H9 (cell line): ENCODE results near the gene ZNF804A. TPM values are rescaled to one million over a fixed set of nuclear protein-coding genes. Genes with fewer than 3 reads are reported as not detected.

Experiments used
- DNase-seq: peaks from one replicate; pipeline ENCODE4 v3.0.0-alpha.2; 2017
- H2AFZ ChIP-seq: one replicate; pipeline ENCODE4 v1.6.1; 2013; ENCODE audit warnings: mild to moderate bottlenecking, low read length, control low read depth, moderate library complexity
- H2AK5ac ChIP-seq: 2 replicates; pipeline ENCODE4 v1.6.1; 2013; ENCODE audit warnings: low read length, control low read depth, mixed read lengths; ENCODE audit not compliant: insufficient read length
- H2BK120ac ChIP-seq: one replicate; pipeline ENCODE4 v1.6.1; 2013; ENCODE audit warnings: low read depth, mild to moderate bottlenecking, low read length, control low read depth, inconsistent platforms; ENCODE audit not compliant: poor library complexity, severe bottlenecking
- H2BK12ac ChIP-seq: 2 replicates; pipeline ENCODE4 v1.6.1; 2013; ENCODE audit warnings: low read length, control low read depth, mixed read lengths, low read depth; ENCODE audit not compliant: insufficient read length
- H2BK15ac ChIP-seq: 2 replicates; pipeline ENCODE4 v1.6.1; 2013; ENCODE audit warnings: low read depth, low read length, control low read depth
- H2BK20ac ChIP-seq: one replicate; pipeline ENCODE4 v1.6.1; 2013; ENCODE audit warnings: low read depth, mild to moderate bottlenecking, low read length, control low read depth, inconsistent platforms; ENCODE audit not compliant: poor library complexity, severe bottlenecking
- H2BK5ac ChIP-seq: 2 replicates; pipeline ENCODE4 v1.6.1; 2013; ENCODE audit warnings: low read length, control low read depth, mixed read lengths; ENCODE audit not compliant: insufficient read length
- H3K14ac ChIP-seq: 2 replicates; pipeline ENCODE4 v1.6.1; 2013; ENCODE audit warnings: low read length, control low read depth; ENCODE audit not compliant: insufficient read depth
- H3K18ac ChIP-seq: 2 replicates; pipeline ENCODE4 v1.6.1; 2013; ENCODE audit warnings: low read depth, mild to moderate bottlenecking, mixed read lengths, low read length, control low read depth; ENCODE audit not compliant: insufficient read length
- H3K23ac ChIP-seq: 2 replicates; pipeline ENCODE4 v1.6.1; 2013; ENCODE audit warnings: low read length, control low read depth, mixed read lengths, low read depth; ENCODE audit not compliant: insufficient read length
- H3K23me2 ChIP-seq: 2 replicates; pipeline ENCODE4 v1.6.1; 2013; ENCODE audit warnings: low read depth, mild to moderate bottlenecking, mixed read lengths, low read length, control low read depth; ENCODE audit not compliant: insufficient read length, poor library complexity, severe bottlenecking
- H3K27ac ChIP-seq: 2 replicates; pipeline ENCODE4 v1.5.1; 2013; ENCODE audit warnings: low read length, control low read depth, mixed read lengths, low read depth; ENCODE audit not compliant: insufficient read length
- H3K27me3 ChIP-seq: 2 replicates; pipeline ENCODE4 v1.6.1; 2013; ENCODE audit warnings: low read length, control low read depth, inconsistent platforms; ENCODE audit not compliant: insufficient read depth
- H3K4ac ChIP-seq: 2 replicates; pipeline ENCODE4 v1.6.1; 2013; ENCODE audit warnings: low read depth, mild to moderate bottlenecking, control low read depth, inconsistent platforms, low read length, moderate library complexity
- H3K4me1 ChIP-seq: 2 replicates; pipeline ENCODE4 v1.6.1; 2013; ENCODE audit warnings: low read length, control low read depth, inconsistent platforms; ENCODE audit not compliant: insufficient read depth
- H3K4me2 ChIP-seq: 2 replicates; pipeline ENCODE4 v1.6.1; 2013; ENCODE audit warnings: low read length, control low read depth, mixed read lengths; ENCODE audit not compliant: insufficient read length, insufficient read depth
- H3K56ac ChIP-seq: 2 replicates; pipeline ENCODE4 v1.6.1; 2013; ENCODE audit warnings: low read depth, mild to moderate bottlenecking, mixed read lengths, low read length, control low read depth; ENCODE audit not compliant: insufficient read length
- H3K79me1 ChIP-seq: 2 replicates; pipeline ENCODE4 v1.6.1; 2013; ENCODE audit warnings: low read depth, mild to moderate bottlenecking, moderate library complexity, low read length, control low read depth, inconsistent platforms; ENCODE audit not compliant: insufficient read depth, poor library complexity, severe bottlenecking
- H3K79me2 ChIP-seq: 2 replicates; pipeline ENCODE4 v1.6.1; 2013; ENCODE audit warnings: low read length, control low read depth, inconsistent platforms; ENCODE audit not compliant: insufficient read depth
- H3K9ac ChIP-seq: 2 replicates; pipeline ENCODE4 v1.6.1; 2013; ENCODE audit warnings: low read length, control low read depth, mixed read lengths; ENCODE audit not compliant: insufficient read length; ENCODE audit errors: extremely low read depth
- H3K9me3 ChIP-seq: one replicate; pipeline ENCODE4 v1.6.1; 2013; ENCODE audit warnings: low read depth, low read length, inconsistent platforms; ENCODE audit not compliant: control insufficient read depth
- H3T11ph ChIP-seq: one replicate; pipeline ENCODE4 v1.6.1; 2013; ENCODE audit warnings: mild to moderate bottlenecking, low read length, control low read depth, inconsistent platforms
- H4K20me1 ChIP-seq: one replicate; pipeline ENCODE4 v1.6.1; 2013; ENCODE audit not compliant: control insufficient read depth, insufficient read length, insufficient read depth
- H4K5ac ChIP-seq: 2 replicates; pipeline ENCODE4 v1.6.1; 2013; ENCODE audit warnings: low read depth, mild to moderate bottlenecking, mixed read lengths, low read length, control low read depth; ENCODE audit not compliant: insufficient read length
- H4K8ac ChIP-seq: replicated peaks from 2 replicates; pipeline ENCODE4 v1.6.1; 2013; ENCODE audit warnings: low read length, control low read depth, mixed read lengths, low read depth; ENCODE audit not compliant: insufficient read length
- H4K91ac ChIP-seq: 2 replicates; pipeline ENCODE4 v1.6.1; 2013; ENCODE audit warnings: low read depth, mild to moderate bottlenecking, moderate library complexity, mixed read lengths, low read length, control low read depth; ENCODE audit not compliant: insufficient read length
- H3K27ac Mint-ChIP-seq, 3 experiments: 2 replicates in 2 of 3; 3 replicates in 1 of 3; pipeline ENCODE4 v1.8.0; 2020 to 2021; ENCODE audit warnings: mixed read lengths in 3 of 3, mild to moderate bottlenecking in 1 of 3, moderate library complexity in 1 of 3
- H3K27me3 Mint-ChIP-seq: 2 replicates; pipeline ENCODE4 v1.8.0; 2021; ENCODE audit warnings: low read depth, mild to moderate bottlenecking, moderate library complexity, mixed read lengths
- H3K36me3 Mint-ChIP-seq, 3 experiments: 2 replicates in 2 of 3; 3 replicates in 1 of 3; pipeline ENCODE4 v1.8.0; 2020 to 2021; ENCODE audit warnings: low read depth in 3 of 3, mixed read lengths in 3 of 3; ENCODE audit not compliant: insufficient read depth in 1 of 3
- H3K4me1 Mint-ChIP-seq, 2 experiments: 2 replicates each; pipeline ENCODE4 v1.8.0; 2020; ENCODE audit warnings: mixed read lengths in 2 of 2
- H3K4me3 Mint-ChIP-seq, 2 experiments: 2 replicates in 1 of 2; 3 replicates in 1 of 2; pipeline ENCODE4 v1.8.0; 2020 to 2021; ENCODE audit warnings: mild to moderate bottlenecking in 2 of 2, mixed read lengths in 2 of 2, moderate library complexity in 1 of 2
- H3K9me3 Mint-ChIP-seq, 2 experiments: 2 replicates in 1 of 2; 3 replicates in 1 of 2; pipeline ENCODE4 v1.8.0; 2020; ENCODE audit warnings: mild to moderate bottlenecking in 2 of 2, mixed read lengths in 2 of 2, moderate library complexity in 1 of 2
- CTCF ChIP-seq: fragments of 200-600 bp; sonication (generic); conservative IDR thresholded peaks from 3 replicates; pipeline ENCODE4 v1.8.0; 2021; ENCODE audit warnings: antibody characterized with exemption, mild to moderate bottlenecking
- WGBS: extraction: QIAGEN DNeasy Blood & Tissue Kit; methylation state at CpG from one replicate; pipeline ENCODE4 v1.1.7; 2013; ENCODE audit warnings: missing lambda C conversion rate, low lambda C conversion rate, mixed read lengths; ENCODE audit not compliant: insufficient read length; ENCODE audit errors: extremely low coverage; 5-methylcytosine and 5-hydroxymethylcytosine counted together
- total RNA-seq: library from RNA; stranded (reverse); gene quantifications from 2 replicates; pipeline ENCODE4 v1.2.1, GENCODE V29; 2021

ZNF804A gene
- total RNA-seq, 1 experiment from 2014 or later: not detected

- H2BK15ac ChIP-seq: no peak overlapping the region
- no peak overlapping the region for H3K9ac ChIP-seq
- H2BK5ac ChIP-seq: no peak overlapping the region
- peaks cover 17% of the 10 kb centered on the region in 2 experiments for H3K4me1 Mint-ChIP-seq
- no peak overlapping the region for H3T11ph ChIP-seq
- no peak overlapping the region for H2BK20ac ChIP-seq
- no peaks in the 10 kb centered on the region for H3K9me3 Mint-ChIP-seq
- peaks cover 11% of the 10 kb centered on the region; the same call in 1 of the 2 replicates for H3K27me3 ChIP-seq
- H3K27me3 Mint-ChIP-seq: peaks cover 60% of the 10 kb centered on the region
- no peaks in the 10 kb centered on the region for H3K9me3 ChIP-seq
- no peak overlapping the region for H3K18ac ChIP-seq
- no CpG with 5 or more reads among the region's 5 CpGs for WGBS
- no peak overlapping the region for H4K8ac ChIP-seq
- no peak overlapping the region for H4K91ac ChIP-seq
- no peaks in the 10 kb centered on the region for H4K20me1 ChIP-seq
- no peak overlapping the region for H2BK12ac ChIP-seq
- H3K4me3 Mint-ChIP-seq: peak overlapping the region; percentile 64 to 83
- H3K79me2 ChIP-seq: no peaks in the 10 kb centered on the region
- H3K23me2 ChIP-seq: peaks cover 12% of the 10 kb centered on the region
- no peak for DNase-seq
- H3K79me1 ChIP-seq: no peaks in the 10 kb centered on the region
- no peak overlapping the region for H3K56ac ChIP-seq
- no peak overlapping the region for H3K4ac ChIP-seq
- H3K14ac ChIP-seq: no peak overlapping the region
- peak overlapping the region; percentile 56 for H3K4me2 ChIP-seq
- H3K27ac Mint-ChIP-seq: no peak overlapping the region
- no peak overlapping the region for H4K5ac ChIP-seq
- no peaks in the 10 kb centered on the region for H3K4me1 ChIP-seq
- H3K23ac ChIP-seq: no peak overlapping the region
- no peak overlapping the region for H3K27ac ChIP-seq
- no peak for TF ChIP-seq CTCF
- no peaks in the 10 kb centered on the region for H3K36me3 Mint-ChIP-seq
- H2BK120ac ChIP-seq: no peak overlapping the region
- H2AK5ac ChIP-seq: no peak overlapping the region
- no peak overlapping the region for H2AFZ ChIP-seq
Measured at GRCh38 chr2:184596819-184597411, 1.4 kb upstream of the ZNF804A start.
